Measurements from ENCODE around the gene CSGALNACT2.

DNA sequence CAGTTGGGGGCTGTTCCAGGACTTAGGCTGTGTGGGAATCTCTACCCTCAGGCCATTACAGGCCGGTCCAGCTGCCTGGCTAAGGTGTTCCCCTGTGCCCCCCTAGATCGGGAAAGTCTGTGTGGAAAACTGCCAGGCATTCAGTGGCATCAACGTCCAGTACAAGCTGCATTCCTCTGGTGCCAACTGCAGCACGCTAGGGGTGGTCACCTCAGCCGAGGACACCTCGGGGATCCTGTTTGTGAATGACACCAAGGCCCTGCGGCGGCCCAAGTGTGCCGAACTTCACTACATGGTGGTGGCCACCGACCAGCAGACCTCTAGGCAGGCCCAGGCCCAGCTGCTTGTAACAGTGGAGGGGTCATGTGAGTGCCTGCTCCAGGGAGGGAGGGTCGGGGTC, 27.1 kb upstream of the CSGALNACT2 start:
- TF ChIP-seq, protein P1, sequence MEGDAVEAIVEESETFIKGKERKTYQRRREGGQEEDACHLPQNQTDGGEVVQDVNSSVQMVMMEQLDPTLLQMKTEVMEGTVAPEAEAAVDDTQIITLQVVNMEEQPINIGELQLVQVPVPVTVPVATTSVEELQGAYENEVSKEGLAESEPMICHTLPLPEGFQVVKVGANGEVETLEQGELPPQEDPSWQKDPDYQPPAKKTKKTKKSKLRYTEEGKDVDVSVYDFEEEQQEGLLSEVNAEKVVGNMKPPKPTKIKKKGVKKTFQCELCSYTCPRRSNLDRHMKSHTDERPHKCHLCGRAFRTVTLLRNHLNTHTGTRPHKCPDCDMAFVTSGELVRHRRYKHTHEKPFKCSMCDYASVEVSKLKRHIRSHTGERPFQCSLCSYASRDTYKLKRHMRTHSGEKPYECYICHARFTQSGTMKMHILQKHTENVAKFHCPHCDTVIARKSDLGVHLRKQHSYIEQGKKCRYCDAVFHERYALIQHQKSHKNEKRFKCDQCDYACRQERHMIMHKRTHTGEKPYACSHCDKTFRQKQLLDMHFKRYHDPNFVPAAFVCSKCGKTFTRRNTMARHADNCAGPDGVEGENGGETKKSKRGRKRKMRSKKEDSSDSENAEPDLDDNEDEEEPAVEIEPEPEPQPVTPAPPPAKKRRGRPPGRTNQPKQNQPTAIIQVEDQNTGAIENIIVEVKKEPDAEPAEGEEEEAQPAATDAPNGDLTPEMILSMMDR (IDR thresholded peaks at IDR 0.05), result no peak
- no peak for TF ChIP-seq POLR2A (IDR thresholded peaks at IDR 0.05)
